SIG-M5 treated with dmso at 0.1 percent for 504 hours (cell line): Measurements from ENCODE around the gene TMPRSS4.
A peak's percentile ranks its signal among the peaks of the same experiment; 100 is the strongest.

ENCODE experiments used
- DNase-seq: peaks from one replicate; lab custom pipeline; 2025; ENCODE audit not compliant: unreplicated experiment; lab: John Stamatoyannopoulos, UW

The TMPRSS4 gene

GRCh38 chr11:118132385-118133151, 55.7 kb downstream of the TMPRSS4 start:
- DNase-seq, result no peak

DNA sequence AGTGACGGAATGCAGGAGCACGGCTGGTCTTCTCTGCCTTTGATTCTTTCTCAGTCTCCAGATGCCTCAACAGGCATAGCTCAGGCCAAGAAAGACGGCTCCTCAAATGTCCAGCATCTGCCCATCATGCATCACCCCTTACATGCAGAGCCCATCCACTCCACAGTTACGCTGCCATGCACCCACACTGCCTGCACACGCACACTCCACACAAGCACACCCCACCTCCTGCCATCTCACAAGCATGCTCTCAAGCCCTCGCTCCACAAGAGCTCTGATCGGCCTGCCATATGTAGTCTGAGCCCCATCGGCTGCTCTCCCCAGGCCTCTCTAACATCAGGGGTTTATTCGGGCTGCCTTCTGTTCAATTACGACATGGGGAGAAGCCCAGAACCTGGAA, 56.9 kb downstream of the TMPRSS4 start:
- DNase-seq, result no peak

- no peak for DNase-seq
Measured at GRCh38 chr11:118135051-118135795, 58.3 kb downstream of the TMPRSS4 start.

DNA sequence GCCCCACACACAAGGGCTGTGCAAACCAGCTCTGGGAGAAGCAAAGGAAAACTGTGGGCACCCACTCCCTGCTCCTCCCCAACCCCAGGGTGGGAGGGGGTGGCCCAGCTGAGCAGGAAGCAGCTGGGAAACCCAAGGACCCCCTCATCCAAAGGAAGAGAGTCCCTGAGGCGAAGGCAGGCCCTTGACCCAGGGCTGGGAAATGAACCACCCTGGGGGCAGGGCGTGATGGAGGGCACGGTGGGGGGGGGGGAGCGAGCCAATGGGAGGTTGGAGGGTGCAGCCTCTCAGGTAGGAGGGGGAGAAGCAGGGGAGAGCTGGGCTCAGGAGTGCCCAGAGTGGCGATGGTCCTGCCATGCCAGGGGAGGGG, 58.9 kb downstream of the TMPRSS4 start:
- no peak for DNase-seq

DNA sequence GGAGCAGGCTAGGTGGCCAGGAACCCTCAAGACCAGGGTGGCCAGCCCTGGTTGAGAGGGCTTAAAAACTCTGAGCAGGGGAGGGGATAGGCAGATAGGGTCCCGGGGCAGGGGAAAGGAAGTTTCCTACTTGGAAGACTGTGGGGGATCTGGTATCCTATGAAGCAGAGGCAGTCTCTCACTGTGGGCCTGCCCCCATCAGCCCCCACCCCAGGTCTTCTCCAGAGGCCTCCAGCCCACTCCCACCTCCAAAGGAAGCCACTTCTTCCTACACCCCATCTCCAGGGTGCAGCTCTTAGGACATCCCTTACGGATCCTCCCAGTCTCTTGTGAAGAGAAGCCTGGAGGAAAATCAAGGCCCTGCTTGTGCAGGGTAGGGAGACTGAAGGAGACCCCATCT, 59.5 kb downstream of the TMPRSS4 start:
- DNase-seq, result no peak

DNA sequence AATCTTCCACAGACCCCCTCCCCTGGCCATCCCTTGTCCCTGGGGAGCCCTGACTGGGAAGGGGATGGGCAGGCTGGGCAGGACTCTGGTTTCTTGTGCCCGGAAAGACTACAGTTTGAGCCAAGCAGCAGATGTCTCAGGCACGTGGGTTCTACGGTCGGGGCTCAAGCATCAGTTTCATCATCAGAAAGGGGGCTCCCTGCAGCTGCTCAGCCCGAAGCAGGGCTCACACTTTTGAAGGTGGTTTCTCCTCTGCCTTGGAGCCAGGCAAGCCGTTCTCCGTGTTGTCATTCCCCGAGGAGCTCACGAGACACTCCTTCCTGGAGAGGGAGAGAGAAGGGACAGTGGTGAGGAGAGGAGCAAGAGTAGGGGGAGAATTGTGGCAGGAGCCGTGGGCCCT, 59.9 kb downstream of the TMPRSS4 start:
- no peak for DNase-seq

- DNase-seq, result no peak
Measured at GRCh38 chr11:118138839-118139420, 62.1 kb downstream of the TMPRSS4 start.

DNA sequence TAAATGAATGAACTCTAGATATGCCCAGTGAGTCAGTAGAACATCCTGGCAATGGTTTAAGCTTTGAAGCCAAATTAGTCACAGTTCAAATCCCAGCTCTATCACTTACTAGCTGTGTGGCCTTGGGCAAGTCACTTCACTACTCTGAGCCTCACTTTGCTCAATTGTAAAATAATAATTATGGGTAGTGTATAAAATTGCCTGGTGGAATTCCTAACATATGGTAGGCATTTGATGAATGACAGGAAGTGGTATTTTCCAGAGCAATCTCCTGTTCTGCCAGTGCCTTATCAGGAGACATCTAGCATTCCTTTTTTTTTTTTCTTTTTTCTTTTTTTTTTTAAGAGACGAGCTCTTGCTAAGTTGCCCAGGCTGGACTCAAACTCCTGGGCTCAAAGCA, 62.7 kb downstream of the TMPRSS4 start:
- no peak for DNase-seq

GRCh38 chr11:118142081-118142480, 65.2 kb downstream of the TMPRSS4 start:
- DNase-seq, result no peak

DNA sequence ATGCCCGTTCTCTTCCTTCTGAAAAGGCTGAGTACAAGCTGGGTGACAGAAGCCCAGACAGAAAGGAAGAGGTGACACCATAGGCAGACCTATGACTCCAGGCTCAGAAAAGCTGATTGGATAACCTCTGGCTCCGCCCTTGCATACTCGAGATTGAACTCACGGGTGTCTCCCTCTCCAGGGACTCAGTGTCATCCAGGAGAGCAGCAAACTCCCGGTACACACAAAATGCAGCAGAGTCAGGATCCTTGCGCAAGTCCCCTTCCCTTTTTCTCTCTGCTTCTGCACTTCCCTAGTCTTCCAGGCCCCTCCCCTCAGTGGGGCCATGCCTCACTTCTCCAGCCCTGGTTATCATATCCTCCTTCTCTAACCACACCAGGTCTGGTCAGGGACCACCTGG, 65.9 kb downstream of the TMPRSS4 start:
- peak; percentile 88 for DNase-seq

DNA sequence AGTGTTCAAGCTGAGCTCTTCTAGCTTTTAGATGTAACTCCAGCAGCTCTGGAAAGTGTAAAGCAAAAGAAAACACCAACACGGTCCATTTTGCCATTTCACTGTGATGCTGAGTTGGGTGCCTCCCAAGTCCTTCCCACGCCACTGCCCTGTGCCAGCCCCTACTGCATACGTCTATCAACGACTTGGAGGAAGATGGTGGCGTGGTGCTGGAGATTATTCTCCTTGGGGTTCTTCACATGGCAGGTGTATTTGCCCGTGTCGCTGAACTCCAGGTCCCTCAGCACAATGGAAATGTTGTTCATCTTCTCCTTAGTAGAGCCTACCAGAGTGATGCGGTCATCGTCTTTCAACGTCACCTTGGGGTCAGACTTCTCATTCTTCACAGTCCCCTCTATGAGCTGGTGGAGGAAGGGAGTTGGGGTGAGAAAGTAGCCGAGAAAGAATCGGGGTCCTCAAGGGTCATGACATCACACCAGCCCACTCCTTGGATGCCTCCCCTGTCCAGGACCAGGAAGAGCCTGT, 66.8 kb downstream of the TMPRSS4 start:
- no peak for DNase-seq

GRCh38 chr11:118144301-118145268, 67.7 kb downstream of the TMPRSS4 start:
- DNase-seq, result no peak

- DNase-seq, result peak; percentile 78
Measured at GRCh38 chr11:118145285-118146227, 68.7 kb downstream of the TMPRSS4 start.

GRCh38 chr11:118146554-118146953, 69.7 kb downstream of the TMPRSS4 start:
- DNase-seq, result no peak

GRCh38 chr11:118147502-118147901, 70.6 kb downstream of the TMPRSS4 start:
- DNase-seq, result no peak

GRCh38 chr11:118148240-118148639, 71.4 kb downstream of the TMPRSS4 start:
- no peak for DNase-seq

DNA sequence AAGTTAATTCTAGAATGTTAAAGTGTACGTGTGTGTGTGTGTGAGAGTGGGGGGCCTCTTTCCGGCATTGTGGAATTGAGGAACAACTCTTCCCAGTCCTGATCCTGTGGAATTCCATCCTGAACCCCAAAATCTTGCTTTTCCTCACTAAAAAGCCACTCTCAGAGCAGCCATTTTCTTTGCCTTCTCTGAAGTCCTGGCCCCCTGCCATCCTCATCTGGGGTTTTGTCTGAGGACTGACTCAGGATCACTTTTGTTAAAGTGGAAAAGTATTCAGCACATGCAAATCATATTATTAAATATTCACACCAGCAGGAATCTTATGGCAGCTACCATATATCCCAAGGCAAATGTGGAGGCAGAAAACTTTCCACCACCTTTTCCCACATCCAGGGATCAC, 72.0 kb downstream of the TMPRSS4 start:
- no peak for DNase-seq

- DNase-seq, result no peak
Measured at GRCh38 chr11:118149493-118149892, 72.6 kb downstream of the TMPRSS4 start.

DNA sequence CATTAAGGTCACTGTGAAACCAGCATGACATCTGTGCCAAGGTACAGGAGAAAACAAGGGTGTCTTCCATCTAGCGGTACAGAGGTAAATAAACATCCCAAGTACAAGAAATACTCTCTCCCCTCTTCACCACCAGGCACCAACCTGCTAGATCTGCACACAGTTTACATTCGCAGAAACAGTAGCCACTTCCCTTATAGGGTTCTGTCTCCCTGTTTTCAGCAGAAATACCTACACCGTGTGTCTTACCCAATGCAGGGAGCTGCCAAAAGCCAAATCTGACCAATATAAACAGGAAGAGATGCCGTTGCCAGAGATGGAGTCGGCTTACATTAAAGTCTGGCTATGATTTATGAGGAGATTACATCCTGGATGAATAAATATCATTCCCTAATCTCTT, 74.6 kb downstream of the TMPRSS4 start:
- no peak for DNase-seq
